ENCODE measurements around the gene LHX2. TPM values are rescaled to one million over a fixed set of nuclear protein-coding genes. Genes with fewer than 3 reads are reported as not detected.

Gene LHX2
- total RNA-seq: not detected in 2 replicates

GRCh38 chr9:124011460-124012301 is at the start of gene LHX2:
Gene LHX2, plus strand, starts transcription at chr9:124011768. Its CDS starts 581 bp downstream, at chr9:124012349.

Other genes starting within 250 kb of the LHX2 start
- gene DENND1A, start 81.6 kb upstream of the LHX2 start, total RNA-seq: 8.7 and 10.2 TPM in 2 replicates
- gene NEK6, start 246.2 kb downstream of the LHX2 start, total RNA-seq: 38.2 and 103 TPM in 2 replicates